Tibial nerve (tissue), 3 donors: ENCODE results near the gene ELMOD2.

Experiments
- CTCF ChIP-seq, 5 experiments: fragments of 200-600 bp in 3 of 5; fragments of 450-650 bp in 2 of 5; sonication (generic) in 3 of 5; IDR thresholded peaks; one replicate each; pipeline ENCODE4 v1.5.1; 2016 to 2019; ENCODE audit warnings: antibody characterized with exemption in 5 of 5, mild to moderate bottlenecking in 3 of 5, moderate library complexity in 2 of 5
- POLR2A ChIP-seq, 2 donors: fragments of 450-650 bp; IDR thresholded peaks; one replicate each; pipeline ENCODE4 v1.6.1; 2017; ENCODE audit warnings: antibody characterized with exemption in 2 of 2, mild to moderate bottlenecking in 2 of 2, moderate library complexity in 2 of 2

GRCh38 chr4:140497747-140498636, 26.0 kb upstream of the ELMOD2 start, which contains the start of gene MGAT4D:
- TF ChIP-seq POLR2A (IDR thresholded peaks at IDR 0.05) = no peak
- no peak for TF ChIP-seq CTCF (IDR thresholded peaks at IDR 0.05)
